Activated effector memory CD4-positive, alpha-beta T cell treated with anti-CD3 and anti-CD28 coated beads, Interleukin-2, amount 50 U/mL, for 16 hours (primary cell): ENCODE results near the gene C5orf52.
"Not testable (repeated sequence)": the region's sequence is repeated elsewhere in the genome, so short reads cannot be mapped to it uniquely, and the experiment has no call there.

Source experiments
- DNase-seq: peaks from one replicate; pipeline ENCODE4 v3.0.0-alpha.2; 2020

C5orf52 gene

DNA sequence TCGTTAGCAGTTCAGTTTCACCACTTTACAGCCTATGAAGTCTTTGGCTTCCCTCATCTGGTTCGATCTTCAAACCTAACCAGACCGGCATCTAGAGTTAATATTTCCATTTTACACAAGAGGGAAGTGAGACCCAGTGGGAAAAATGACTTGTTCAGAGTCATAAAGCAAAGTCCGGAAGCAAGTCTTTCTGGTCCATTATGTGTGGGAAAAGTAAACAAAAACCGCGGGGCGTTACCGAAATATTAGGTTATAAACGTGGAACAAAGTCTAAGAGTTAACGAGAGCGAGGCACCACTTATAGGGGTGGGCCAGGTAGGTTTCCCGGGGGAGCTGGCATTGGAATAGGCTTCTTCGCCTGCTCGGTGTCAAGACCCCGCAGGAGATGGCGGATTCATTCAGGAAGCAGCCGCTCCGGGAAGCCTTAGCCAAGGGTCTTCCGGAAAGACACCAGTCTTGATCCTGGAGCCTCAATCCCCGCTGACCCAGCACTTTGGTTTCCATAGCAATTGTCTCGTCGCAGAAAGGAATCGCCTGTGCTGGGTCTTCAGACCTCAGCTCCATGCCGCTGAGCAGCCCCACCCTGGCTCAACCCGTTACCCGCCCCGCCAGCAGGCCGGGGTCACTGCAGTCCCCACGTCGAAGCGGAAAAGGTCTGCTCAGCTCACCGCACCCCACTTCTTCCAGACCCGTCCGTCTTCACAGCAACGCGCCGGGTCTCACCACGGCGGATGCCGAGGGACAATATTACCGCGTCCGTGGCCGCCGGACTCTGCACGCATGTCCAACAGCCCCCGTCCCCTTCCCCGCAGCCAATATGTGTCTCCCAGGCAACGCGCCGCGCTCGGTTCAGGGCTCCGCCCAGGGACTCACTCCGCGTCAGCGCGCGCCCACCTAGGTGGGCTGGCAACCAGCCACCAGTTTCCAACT, at the start of gene C5orf52:
Gene C5orf52 (plus strand): TSS at position 872 of the 930 bp plus-strand sequence. CDS start 82 bp downstream, outside the sequence.
- peak; percentile 70 for DNase-seq

DNA sequence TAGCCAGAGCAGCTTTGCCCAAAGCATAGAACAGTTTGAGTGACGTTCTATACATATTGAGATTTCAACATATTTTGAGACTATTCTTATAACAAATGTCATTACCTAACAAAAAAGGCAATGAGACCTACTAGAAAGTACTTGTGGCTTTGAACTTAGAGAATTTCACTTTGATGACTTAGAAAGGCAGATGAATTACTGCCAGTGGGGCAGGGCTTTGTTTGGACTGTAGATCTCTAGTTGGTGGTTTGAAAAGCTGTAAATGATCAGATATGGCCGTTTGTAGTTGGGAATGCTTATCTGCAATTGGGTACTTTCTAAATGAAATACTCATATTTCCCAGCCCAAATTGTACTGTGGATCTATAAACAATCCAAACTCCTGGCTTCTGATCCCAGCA, 47.2 kb upstream of the C5orf52 start:
- no peak for DNase-seq

DNA sequence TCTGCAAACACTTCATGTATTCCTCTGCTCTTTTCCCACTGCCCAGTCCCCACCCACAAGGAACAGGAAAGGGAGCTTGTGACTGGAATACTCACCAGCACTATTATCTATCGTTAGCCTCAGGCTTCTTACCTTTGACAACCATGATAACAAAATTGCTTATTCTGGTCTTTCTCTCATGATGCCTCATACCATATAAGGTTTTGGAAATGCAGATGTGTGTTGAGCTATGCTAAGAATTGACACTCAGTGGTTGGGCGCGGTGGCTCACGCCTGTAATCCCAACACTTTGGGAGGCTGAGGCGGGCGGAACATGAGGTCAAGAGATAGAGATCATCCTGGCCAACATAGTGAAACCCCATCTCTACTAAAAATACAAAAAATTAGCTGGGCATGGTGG, 44.5 kb upstream of the C5orf52 start:
- no peak for DNase-seq

DNA sequence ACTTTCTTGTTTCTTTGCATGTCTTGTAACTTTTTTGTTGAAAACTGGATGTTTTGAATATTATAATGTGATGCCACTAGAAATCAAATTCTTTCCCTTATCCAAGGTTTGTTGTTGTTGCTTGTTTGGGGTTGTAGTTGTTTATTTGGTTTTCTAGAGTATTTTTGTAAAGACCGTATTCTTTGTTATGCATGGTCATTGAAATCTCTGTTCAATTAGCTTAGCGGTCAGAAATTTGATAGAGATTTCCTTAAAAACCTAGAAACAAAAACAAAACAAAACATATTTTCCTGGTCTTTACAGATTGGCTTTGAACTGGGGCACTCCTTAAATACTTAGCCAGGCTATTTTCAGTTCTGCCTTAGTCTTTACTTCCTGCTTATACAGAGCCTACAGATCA, 41.0 kb upstream of the C5orf52 start:
- no peak for DNase-seq

DNA sequence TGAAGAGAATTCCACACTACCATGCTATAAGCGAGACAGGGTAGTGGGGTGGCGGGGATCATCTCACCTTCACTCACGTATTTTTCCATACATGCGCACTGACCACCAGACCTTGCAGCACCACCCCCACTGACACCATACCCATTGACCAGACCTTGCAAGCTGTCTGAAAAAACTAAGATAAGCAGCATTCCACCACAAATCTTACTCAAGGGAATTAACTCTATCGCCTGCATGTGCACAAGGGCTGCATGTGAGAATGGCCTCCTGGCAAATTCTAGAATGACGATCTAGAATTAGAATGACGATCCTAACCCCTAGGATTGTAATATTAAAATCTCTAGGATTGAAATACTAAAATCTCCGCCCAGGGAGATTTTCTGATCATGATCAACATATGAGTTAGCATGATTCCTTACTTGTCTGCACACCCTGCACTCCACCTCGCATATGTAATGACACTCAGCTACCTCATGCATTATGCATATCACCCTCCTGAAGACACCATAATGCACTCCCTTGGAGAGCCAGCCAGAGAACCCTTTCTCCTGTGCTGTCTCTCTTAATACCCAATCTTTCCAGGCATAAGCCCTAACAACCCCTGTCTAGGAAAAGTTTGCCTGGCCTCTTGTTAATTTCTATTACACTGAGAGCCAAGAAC, 30.8 kb upstream of the C5orf52 start:
- no peak for DNase-seq

DNA sequence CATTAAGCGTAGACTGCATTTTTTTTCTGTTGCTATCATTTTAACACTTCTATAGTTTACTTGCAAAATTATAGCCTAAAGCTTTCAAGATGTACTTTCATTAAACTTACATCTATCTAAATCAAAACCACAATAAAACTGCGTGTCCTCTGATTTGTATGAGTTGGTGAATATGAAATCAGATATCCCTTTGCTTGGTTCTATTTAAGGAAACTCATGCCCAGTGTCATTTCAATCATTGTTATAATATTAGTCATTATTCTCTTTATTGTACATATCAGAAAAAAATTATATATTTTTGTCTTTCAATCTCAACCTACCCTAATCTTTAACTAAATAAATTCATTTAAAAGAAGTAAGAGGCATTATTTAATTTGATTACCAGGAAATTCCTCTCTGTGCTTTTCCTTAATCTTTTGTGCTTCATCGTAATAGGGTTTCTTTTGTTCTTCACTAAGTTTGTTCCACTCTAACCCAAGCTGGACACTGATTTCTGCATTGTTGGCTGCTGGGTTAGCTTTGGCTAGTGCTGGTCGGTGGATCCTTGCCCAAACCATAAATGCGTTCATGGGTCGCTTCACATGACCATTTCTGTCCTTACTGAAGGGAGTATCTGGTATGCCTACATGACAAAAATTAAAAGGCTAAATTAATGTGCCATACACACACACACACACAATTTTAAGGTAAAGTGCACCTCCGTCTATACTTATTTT, 22.9 kb upstream of the C5orf52 start:
- DNase-seq, result no peak

DNA sequence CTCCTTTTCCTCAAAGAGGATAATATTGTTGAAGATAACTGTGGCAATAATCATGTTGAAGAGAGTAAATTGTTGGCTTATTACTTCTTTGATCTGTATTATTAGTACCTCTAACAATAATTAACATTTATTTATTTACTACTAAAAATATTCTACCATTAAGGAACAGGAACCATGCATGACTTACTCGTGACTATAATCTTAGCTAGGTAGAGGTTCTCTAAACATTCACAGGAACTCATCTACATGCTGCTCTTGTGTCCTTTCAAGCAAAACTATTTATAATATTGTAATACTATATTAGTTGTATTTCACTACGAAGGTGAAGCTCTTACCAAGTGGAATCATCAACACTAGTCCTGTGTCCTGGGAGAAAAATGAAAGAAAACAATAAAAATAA, 22.2 kb upstream of the C5orf52 start:
- DNase-seq, result no peak

DNA sequence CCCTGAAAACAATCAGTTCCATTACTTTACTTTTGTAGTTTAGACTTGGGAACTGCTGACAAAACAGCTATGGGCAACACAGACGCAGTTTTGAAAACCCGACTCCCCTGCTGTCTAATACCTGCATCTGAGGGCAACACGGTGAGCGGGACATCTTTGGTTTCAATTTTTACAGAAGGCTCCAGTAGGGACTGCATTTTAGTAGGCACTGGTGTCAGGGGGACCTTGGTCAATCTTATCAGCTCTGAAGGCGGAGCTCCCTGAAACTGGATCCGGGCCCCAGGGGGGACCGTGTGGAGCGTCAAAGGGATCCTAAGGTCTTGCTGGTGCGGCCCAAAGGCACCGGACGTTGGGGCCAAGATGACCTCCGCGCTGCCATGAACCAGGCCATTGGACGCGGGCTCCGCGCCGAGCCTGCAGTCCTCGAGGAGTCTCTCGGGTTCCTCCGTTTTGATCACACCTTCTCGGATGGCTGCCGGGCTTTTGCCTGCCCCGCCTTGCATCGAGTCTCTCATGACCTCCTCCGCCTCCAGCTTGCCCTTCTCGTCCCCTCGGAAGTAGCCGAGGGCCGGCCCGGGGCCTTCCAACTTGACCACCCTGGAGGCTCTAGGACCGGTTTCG, 20.2 kb upstream of the C5orf52 start:
- DNase-seq, result peak; percentile 60

DNA sequence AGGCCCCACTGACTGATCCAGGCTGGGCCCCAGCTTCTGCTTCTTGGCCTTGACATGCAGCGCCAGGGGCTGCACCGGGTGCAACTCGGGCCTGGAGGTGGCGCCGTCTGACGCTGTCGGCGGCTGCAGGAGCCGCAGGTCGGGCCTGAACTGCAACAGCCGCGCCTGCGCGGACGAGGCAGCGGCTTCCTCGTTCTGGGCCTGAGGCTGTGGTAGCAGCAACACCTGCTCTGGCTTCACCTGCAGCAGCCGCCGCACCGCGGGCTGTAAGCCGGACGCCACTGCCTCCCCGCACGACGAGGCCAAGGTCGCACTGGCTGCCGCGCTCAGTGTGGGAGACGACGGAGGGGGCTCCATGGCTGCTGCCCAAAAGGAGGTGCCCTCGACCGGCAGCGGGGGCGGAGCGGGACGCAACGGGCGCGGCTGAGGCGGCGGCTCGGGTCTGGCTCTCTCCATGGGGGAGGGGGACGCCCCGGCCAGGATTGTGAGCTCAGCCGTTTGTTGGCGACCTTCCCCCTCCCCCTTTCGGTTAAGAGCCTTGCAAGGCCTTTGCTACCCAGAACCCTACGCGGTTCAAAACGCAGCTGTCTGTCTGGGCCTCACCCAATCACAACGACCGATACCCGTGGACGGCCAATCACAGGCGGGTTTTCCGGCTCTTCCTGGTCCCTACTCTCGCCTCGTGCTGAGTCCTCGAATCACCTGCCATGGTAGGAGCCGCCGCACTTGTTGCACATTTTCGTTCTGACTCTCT, 19.5 kb upstream of the C5orf52 start:
- peak; percentile 93 for DNase-seq

DNA sequence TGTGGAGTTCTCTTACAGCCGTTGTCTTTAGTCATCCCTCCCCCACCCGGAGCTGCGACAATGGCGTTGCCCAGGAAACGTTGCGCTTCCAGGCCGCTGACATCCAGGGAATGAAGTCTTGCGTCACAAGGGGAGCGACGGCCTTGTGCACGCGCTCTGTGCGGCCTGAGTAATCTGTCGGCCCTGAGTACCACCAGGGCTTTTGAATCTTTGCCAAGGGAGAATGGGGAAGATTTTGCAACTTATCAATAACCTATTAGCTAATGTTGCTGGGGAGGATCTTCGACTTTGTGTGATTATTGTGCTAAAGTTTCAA, 19.0 kb upstream of the C5orf52 start, which contains the start of gene SOX30:
Gene SOX30 (minus strand): TSS at position 62 of the 316 bp plus-strand sequence. CDS start 360 bp downstream, outside the sequence.
- DNase-seq, result no peak

DNA sequence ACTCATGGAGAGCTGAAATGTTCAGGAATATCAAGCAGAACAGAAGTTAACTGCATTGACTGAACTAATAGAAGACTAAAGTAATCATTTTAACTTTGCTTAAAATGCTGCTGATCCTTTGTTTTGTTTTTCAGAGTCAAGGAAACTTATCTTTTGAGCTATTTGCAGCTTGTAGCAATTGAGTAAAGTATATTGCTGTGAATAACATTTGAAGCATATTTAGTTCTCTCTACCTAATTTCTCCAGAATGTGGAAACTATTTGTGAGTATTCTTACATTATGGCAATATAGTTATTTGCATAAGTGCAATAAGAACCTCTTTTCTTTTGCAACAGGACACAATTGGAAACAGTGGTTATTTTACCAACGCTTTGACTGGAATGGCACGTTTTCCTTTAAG, 13.8 kb upstream of the C5orf52 start:
- no peak for DNase-seq

DNA sequence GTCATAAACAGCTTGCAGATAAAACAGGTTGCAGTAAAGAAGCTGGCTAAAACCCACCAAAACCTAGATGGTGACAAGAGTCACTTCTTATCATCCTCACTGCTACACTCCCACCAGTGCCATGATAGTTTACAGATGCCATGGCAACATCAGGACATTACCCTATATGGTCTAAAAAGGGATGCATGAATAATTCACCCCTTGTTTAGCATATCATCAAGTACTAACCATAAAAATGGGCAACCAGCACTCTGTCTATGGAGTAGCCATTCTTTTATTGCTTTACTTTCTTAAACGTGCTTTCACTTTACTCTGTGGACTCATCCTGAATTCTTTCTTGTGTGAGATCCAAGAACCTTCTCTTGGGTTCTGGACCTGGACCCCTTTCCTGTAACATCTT, 12.4 kb upstream of the C5orf52 start:
- no peak for DNase-seq

DNA sequence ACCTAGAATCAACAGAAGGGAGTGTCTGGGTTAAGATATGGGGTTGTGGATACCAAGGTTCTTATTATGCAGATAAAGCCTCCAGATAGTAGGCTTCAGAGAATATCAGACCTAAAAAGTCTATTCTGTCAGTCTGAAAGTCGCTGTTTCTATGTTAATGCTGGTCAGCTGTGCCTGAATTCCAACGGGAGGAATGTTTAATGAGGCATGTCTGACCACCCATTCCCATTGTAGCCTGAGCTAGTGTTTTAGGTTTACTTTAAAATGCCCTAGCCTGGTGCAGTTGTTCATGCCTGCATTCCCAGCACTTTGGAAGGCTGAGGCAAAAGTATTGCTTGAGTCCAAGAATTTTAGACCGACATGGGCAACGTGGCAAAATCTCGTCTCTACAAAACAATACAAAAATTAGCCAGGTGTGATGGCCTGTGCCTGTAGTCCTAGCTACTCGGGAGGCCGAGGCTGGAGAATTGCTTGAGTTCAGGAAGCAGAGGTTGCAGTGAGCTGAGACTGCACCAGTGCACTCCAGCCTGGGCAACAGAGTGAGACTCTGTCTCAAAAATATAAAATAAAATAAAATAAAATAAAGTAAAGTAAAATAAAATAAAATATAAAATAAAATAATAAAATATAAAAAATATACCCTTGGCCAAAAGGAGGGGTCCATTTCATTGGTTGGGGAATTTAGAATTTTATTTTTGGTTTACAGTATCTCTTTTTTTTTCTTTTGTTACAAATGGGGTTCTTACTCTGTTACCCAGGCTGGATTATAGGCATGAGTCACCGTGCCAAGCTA, 11.3 kb upstream of the C5orf52 start:
- no peak for DNase-seq

DNA sequence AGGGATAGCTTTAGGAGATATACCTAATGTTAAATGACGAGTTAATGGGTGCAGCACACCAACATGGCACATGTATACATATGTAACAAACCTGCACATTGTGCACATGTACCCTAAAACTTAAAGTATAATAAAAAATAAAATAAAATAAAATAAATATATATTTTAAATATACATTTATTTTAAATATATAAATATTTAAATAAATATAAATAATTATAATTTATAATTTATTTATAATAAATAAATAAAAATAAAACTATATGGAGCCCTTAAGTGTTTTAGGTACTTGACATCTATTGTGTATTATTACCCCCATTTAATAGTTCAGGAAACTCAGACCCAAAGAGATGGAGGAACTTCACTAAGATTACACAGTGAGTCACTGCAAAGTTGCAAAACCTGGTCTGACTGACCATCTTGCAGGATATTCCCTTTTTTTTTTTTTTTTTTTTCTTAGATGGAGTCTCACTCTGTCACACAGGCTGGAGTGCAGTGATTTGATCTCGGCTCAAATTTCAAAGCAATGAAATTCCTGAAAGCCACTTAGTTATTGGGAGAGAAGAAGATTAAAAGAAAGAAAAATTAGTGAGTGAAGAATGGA, 5.8 kb upstream of the C5orf52 start:
- DNase-seq, result no peak

DNA sequence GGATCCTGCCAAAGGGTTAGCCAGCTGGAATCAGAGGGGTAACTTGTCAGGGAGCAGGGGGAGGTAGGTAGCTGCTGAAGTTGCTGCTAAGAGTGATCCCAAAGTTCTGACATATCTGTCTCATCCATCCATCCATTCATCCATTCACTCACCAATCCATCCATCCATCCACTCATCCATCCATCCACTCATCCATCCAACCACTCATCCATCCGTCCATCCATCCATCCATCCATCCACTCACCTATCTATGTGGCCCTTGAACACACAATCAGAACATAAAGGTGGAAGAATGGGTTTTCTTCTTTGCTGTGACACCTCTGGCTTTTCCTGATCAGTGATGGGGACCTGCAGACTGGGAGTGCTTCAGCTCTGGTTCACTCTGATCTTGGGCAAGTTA, 3.0 kb upstream of the C5orf52 start:
- DNase-seq, result no peak

DNA sequence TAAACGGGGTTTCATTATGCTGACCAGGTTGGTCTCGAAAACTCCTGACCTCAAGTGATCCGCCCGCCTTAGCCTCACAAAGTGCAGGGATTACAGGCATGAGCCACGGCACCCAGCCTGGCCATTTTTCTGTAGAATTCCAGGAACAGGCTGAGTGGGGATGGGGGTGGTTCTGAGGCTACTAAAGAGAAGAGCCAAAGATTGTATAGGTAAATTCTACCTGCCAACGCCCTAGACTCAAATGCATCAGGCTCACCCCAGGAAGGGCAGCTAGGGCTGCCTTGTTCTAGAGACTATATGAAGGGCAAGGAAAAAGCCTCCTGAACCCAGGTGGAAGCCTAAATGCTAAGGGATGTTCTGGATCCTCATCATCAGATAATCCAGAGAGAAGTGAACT, 1.6 kb upstream of the C5orf52 start:
- DNase-seq, result no peak

DNA sequence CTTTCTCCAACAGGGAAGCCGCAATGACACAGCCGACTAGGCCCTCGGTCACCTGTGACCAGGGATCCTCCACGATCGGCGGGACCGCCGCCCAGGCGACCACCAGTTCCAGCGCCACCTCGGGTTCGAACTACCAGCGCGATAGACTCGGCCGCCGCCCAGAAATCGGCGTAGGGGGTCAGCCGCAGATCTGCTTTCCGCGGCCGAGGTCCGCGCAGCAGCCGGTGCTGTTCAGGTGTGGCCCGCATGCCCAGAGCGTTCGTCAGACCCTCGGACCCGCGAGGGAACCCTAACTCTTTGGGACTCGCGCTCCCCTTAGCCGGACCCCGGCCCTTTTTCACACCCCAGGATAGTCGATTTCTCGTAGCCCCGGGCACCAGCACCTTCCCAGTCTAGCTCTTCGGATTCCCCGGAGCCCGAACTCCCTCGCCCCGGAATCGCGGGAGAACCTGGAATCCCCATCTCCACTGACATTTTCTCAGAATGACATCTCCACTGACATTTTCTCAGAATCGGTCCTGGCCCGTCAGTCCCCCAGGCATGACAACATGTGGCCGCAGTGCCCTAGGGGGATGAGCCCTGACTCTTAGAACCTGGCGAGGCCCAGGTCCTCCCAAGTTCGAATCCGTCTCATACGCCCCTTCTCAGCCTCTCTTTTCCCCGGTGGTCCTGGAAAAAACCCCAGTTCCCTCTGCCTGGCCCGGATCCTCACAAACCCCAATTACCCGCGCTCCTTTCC, 428 bp downstream of the C5orf52 start:
- no peak for DNase-seq

DNA sequence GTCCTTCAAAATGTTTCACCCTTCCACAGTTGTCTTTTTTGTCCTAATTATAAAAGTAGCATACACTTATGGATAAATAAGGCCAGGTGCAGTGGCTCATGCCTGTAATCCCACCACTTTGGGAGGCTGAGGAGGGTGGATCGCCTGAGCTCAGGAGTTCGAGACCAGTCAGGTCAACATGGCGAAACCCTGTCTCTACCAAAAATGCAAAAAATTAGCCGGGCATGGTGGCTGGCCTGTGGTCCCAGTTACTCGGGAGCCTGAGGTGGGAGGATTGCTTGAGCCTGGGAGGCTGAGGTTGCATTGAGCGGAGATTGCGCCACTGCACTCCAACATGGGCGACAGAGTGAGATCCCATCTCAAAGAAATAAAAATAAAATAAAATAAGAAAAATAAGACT, 1.6 kb downstream of the C5orf52 start:
- no peak for DNase-seq

DNA sequence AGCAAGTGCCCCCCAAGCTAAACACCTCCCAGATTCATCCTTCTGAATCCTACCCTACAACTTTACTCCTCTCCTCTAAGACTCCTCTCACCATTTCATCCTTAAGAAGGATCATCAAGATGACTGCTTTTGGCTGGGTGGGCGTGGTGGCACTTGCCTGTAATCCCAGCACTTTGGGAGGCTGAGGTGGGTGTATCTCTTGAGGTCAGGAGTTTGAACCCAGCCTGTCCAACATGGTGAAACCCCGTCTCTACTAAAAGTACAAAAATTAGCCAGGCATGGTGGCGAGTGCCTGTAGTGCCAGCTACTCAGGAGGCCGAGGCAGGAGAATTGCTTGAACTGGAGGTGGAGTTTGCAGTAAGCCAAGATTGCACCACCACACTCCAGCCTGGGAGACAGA, 3.0 kb downstream of the C5orf52 start:
- DNase-seq, result not testable (repeated sequence)

DNA sequence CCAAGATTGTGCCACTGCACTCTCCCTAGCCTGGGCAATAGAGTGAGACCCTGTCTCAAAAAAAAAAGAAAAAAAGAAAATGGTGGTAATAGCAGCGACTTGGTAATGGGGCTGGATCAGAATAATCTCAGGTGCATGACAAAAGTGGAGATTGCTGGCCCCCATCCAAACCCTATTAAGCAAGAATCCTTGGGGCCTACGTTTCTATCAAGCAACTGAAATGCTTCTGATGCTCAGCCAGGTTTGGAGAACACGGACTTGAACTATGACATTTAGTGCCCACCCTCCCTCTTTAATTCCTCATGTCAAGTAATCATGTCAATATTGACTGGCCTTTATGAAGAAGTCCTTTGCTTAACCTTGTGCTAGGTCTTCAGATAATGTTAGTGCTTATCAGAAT, 6.6 kb downstream of the C5orf52 start:
- DNase-seq, result no peak
